Embryonic facial prominence (tissue), 1 donor: ENCODE results near the gene GNAT1.

Experiments
- DNase-seq: peaks from one replicate; pipeline ENCODE4 v3.0.0-alpha.2; 2016; ENCODE audit errors: extremely low spot score

Gene GNAT1

DNA sequence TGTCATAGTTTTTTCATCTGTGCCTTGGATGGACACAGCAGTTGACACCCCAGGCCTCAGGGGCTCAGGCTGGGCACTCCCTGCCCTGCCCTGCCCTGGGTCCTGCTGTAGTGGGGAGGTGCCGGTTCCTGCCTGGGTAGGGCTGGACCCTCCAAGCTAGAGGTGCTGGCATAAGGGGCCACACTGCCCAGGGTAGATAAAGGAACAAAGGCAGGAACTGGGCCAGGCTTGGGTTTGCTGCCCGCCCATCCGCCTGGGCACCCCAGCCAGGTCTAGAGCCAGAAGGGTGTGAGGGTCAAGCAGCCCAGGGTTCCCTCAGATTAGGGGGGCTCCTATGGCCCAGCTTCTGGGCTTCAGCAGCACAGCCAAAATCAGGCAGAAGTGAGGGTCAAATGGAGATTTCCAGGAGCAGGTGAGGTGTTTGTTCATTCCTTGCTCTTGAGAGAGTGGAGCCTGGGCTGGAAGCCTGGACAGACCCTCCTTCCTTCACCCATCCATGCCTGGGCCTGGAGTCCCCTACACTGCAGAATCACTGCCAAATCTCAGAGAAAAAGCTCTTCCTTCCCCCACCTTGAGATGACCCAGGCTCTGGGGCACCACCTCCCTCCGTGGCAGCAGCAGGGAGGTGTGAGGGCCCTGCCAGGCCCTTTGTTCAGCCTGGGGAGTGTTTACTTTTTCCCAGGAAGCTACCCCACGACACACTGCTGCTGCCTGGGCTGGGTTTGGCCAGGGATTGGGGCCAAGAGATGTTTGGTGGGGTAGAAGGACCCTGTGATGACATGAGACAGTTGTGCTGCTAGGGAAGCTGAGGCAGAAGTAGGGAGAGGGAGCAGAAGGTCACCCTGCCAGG is 29.2 kb upstream of the GNAT1 start:
- DNase-seq: no peak

DNA sequence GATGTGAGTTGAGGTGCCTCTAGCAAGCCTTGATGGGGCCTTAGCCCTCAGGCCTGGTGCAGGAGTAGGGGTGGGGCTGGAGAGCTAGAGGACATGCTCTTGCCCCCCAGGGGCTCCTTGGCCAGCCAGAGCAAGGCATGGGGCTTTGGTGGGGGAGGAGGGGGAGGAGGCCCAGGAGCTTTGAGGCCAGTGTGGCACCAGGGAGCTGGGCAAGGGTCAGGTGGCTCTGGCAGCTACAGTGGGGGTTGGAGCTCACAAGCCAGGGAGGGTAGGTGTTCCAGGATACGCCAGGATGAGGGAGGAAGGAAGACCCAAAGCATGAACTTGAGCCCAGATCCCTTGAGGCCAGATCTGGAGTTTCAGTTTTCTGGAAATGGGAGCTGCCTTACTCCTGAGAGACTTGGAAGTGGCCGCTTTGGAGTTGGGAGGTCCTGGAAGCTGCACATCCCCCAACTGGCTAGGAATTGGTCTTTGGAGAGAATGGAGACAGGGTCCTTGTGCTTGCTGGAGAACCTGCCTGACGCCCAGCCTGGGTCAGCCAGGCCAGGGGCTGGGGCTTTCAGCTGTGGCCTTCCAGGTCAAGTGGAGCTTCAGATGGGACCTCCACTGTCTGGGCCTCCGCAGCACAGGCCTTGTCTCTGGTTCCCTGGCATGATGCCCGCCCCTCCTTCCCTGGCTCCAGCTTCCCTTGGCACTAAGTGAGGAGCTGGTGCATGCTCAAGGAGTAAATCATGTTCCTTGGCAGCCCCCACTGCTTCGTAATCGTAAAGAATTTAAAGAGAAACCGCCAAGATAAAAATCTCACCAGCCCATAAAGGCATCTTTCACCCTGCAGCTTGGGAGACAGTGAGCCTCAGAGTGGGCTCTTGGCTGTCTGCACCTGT is 27.6 kb upstream of the GNAT1 start:
- DNase-seq: no peak

DNA sequence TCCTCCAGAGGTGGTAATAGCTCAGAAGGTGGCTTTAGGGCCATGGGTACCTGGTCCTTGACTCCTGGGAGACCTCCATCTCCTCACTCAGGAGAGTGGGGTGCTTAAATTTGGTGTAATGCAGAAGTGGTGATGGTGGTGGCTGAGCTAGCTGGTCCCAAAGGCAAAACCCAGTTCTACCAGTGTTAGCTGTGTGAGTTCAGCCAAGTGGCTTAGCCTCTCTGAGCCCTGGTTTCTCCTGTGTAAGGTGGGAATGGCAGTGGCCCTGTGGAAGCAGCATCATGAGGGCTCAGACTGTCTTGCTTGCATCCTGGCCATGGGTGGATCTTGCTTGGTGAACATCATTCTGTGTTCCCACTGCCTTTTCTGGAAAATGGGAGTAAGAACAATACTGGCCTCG is 26.9 kb upstream of the GNAT1 start:
- no peak for DNase-seq

- no peak for DNase-seq
Observed at GRCh38 chr3:50164984-50165909, 26.2 kb upstream of the GNAT1 start.

DNA sequence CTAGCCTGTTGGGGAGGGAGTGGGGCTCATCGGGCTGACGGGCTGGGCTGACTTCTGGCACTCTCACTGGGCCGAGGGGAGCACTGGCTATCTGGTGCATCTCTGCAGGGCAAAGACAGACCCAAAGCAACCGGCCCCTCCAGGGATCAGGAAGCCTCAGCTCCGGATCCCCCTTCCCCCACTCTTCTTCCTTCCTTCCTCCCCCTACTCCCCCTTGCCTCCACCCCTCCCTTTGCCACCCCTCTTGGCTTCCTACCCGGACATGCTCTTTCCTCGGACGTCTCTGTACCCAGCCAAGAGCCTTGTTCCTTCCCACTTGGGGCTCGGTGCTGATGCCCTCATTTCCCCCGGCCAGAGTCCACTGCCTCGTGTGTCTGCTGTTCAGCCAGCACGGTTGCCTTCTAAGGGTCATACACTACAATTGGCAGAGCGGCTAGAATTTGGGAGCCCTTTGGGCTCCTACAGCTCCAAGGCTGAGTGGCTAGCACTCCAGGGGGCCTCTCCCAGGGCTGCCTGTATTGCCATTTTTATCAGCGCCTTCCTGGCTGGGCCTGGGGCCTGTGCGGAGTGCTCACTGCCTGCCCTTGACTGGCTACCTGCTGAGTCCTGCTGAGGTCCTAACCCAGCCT is 25.4 kb upstream of the GNAT1 start:
- no peak for DNase-seq

- no peak for DNase-seq
Observed at GRCh38 chr3:50166620-50167019, 24.8 kb upstream of the GNAT1 start.

- DNase-seq: no peak
Observed at GRCh38 chr3:50167069-50167840, 24.2 kb upstream of the GNAT1 start.

GRCh38 chr3:50167841-50168209 is 23.6 kb upstream of the GNAT1 start:
- no peak for DNase-seq

GRCh38 chr3:50168388-50168787 is 23.0 kb upstream of the GNAT1 start:
- no peak for DNase-seq

GRCh38 chr3:50168791-50169190 is 22.6 kb upstream of the GNAT1 start:
- no peak for DNase-seq

DNA sequence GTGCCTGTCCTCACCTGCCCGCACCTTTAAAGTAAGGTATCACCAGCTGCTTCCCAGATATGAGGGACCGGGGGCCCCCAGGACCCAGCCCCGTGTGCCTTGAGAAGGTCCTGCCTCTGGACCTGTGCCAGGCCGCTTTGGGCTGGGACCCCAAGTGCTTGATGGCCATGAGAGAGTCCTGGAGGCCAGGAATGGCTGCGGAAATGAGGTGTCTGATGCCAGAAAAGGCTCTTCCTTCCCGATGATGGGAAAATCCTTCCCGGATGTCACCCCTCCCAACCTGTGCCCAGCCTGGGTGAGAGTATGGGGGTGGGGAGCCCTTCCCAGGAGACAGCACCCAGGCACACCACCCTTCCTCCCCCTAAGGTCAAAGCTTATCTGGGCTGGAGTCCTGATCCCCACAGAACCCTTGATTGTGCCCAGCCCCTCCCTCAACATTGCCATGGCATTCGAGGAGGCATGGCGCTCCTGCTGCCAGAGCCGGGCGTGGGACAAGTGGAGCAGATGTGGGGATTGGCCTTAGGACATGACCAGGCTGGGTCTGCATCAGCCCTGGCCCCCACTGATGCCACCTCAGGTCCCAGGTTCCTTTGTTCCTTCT is 22.1 kb upstream of the GNAT1 start:
- no peak for DNase-seq

DNA sequence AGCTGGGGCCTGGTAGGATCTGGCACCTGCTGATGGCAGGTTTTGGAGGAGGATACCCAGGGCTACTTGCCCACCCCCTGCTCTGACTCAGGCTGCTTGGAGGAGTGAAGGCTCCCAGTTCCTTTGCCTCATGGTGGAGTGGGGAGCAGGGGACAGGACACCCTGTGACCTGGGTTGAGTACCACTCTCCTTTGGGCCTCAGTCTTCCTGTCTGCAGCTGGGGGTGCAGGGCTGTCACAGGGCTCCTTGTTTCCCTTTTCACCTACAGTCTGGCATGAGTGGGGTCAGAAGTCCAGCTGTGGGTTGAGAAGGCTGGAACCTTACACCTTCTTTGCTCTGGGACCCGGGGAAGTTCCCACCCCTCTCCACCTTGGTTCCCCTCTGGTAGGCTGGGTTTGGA is 21.6 kb upstream of the GNAT1 start:
- DNase-seq: no peak

DNA sequence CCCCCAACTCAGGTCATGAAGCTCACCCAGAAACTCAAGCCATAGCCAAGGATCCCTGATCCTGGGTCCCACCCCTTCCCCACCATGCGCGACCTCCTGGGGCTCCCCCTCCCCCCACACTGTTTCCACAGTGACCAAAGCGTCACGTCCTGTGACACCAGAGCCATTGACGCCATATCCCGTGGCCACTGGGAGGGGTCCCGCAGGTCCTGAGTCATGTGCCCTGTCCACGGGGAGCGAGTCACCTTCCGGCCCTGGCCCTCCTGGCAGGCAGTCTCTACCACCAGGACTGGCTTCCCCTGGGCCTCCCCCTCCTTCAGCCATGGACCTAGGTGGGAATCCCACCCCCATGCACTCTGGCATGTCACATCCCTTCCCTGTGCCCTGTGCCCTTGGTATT is 20.7 kb upstream of the GNAT1 start:
- DNase-seq: no peak

- DNase-seq: no peak
Observed at GRCh38 chr3:50171540-50172301, 19.7 kb upstream of the GNAT1 start.

DNA sequence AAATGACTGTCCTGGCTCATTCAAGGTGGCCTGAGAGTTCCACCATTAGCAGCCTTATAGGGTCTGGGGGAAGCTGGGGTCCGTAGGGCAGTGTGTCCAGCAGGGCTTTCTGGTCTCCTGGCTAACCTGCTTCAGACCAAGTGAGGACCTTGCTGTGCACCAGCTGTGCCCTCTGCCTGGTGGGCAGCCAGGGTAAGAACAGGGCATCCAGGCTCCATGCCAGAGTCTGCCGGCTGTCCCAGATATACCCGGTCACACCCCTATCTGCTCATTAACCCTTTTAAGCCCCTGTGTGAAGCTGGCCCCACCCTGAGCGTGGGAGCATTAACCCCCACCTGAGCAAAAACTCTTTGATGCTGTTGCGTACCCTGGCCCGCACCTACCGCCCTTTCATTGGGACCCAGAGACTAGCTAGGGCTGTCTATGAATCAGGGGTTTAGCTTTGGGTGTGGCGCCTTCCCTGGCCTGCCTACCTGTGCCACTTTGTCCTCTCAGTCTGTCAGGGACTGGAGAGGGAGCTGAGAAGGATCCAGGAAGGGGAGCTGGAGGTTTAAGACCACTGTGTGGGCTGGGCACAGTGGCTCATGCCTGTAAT is 18.7 kb upstream of the GNAT1 start:
- no peak for DNase-seq

- DNase-seq: no peak
Observed at GRCh38 chr3:50173685-50174516, 17.5 kb upstream of the GNAT1 start.

DNA sequence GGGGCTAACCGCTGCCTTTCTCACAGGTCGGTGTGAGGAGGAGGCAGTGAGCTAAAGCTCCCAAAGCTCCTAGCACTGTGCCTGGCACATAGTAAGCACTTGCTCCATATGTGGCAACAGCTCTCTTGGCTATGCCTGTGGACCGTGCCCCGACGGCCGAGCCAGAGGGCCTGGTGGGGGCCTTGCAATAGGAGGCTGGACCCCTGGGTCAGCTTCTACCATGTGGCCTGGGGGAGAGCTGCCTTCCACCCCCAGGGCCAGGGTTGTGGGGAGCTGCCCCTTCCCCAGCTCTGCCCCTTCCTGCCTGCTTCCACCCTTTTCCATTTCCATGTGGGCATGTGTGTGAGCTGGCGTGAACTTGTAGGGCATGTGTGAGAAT is 16.9 kb upstream of the GNAT1 start:
- DNase-seq: no peak

DNA sequence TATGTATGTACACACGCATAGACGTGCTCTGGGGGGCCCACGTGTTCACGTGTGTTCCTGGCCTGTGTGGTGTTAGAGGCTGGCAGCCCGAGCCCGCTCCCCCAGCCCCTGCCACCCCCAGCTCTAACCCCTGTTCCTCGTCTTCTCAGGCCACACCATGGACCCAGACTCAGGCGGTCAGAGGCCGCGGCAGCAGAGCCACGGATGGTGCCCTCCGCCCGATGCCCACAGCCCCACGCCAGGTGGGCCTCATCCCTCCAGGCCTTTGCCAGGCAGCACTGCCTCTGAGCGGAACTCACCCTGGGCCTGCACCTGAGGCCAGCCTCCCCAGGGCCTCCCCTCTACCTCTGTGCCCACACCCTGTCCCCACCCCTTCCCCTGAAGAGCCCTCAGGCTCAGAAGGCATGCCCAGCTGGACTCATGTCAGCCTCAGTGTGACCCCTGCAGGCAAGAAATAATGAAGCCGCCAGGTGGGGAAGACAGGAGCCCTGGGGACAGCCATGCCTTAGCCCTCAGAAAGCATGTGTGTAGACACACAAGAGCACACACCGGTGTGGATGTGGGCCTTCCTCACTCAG is 16.4 kb upstream of the GNAT1 start:
- DNase-seq: no peak
